ENCODE results near the gene RHOT2.

GRCh38 chr16:641326-642188 lies 26.4 kb upstream of the RHOT2 start, which contains the start of gene MCRIP2:
- TF ChIP-seq POLR2A (IDR thresholded peaks at IDR 0.05; ENCODE audit: low read depth, low read length) (peak; percentile 20; the same call in 1 of the 2 replicates), POLR2AphosphoS5 (IDR thresholded peaks at IDR 0.05; ENCODE audit: low read depth, low read length) (no peak), TAF1 (IDR thresholded peaks at IDR 0.05; ENCODE audit: low read depth, low read length) (no peak)

Data from GM12891 (cell line).